ENCODE measurements around the gene PRTFDC1. TPM values are rescaled to one million over a fixed set of nuclear protein-coding genes. Genes with fewer than 3 reads are reported as not detected.

PRTFDC1 gene
- polyA plus RNA-seq, 1 donor (not counting 4 experiments of a cell fraction or from before 2014, with no cell fraction given), result 2.2 TPM

DNA sequence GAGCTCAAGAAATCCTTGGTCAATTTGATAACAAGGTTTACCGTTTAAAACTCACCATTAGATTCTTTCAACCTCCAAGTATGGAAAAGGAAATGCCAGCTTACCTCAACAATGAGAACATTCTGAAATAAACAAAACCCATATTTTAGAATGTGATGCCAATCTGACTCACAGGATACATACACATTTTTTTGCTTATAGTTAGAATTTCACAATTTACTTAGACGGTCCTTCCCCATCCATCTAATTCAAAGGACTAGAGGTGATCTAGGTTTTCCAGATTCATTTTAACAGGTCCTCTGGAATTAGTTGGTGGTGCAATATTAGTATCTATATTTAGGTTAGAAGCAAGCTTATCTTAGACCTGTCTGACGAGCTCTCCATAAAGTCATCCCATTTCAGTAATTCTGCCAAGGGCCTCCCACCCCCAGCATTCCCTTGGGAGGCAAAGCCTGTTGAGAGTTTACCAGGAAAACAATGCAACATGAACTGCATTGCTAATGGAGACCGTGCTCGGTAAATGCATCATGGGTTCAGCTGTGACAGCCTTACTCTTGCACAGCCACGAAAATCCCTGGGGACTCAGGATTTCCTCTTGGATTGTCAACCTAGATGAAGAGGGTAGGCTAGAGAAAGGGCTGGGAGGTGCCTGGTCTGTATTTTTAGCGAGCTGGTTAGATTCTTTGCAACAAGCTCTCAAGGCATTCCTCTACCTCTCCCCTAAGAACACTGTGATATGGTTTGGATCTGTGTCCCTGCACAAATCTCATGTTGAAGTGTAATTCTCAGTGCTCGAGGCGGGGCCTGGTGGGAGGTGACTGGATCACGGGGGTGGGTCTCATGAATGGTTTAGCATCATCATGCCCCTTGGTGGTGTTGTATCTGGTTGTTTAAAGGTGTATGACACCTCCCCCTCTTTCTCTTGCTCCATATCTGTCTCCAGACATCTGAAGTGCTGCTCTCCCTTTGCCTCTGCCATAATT is 93.8 kb downstream of the PRTFDC1 start:
- dilution Hi-C loops (cut with MboI; ENCODE audit: extremely low pct_ligation_motif_present, low sequenced_read_pairs), result no loop called here
- no peaks in the 10 kb centered on the region for H3K79me2 ChIP-seq (ENCODE audit: control insufficient read depth, insufficient read depth, low read length)
- H2AFZ ChIP-seq (ENCODE audit: control insufficient read depth, low read length), result peak overlapping the region; percentile 38
- H3K9me1 ChIP-seq (ENCODE audit: control insufficient read depth, extremely low read depth, insufficient read depth, low read length), result no peaks in the 10 kb centered on the region
- no peaks in the 10 kb centered on the region for H4K20me1 ChIP-seq (ENCODE audit: control insufficient read depth, extremely low read depth, insufficient read depth, low read length)
- no peak overlapping the region for H3K27ac ChIP-seq (ENCODE audit: control insufficient read depth, insufficient read depth, low read length)
- H3K4me3 ChIP-seq (ENCODE audit: control insufficient read depth in 2 of 3, extremely low read depth in 1 of 3, insufficient read depth in 2 of 3, low read depth in 1 of 3, low read length in 3 of 3), result no peak overlapping the region
- H3K36me3 ChIP-seq (ENCODE audit: control insufficient read depth in 2 of 2, extremely low read depth in 1 of 2, insufficient read depth in 2 of 2, low read length in 2 of 2), result no peaks in the 10 kb centered on the region
- no peak overlapping the region for H3K9ac ChIP-seq (ENCODE audit: control insufficient read depth, extremely low read depth, insufficient read depth, low read length)
- peaks cover 15% of the 10 kb centered on the region for H3K4me1 ChIP-seq (ENCODE audit: control insufficient read depth, extremely low read depth, insufficient read depth, low read length)
- no peaks in the 10 kb centered on the region for H3K9me3 ChIP-seq (ENCODE audit: control insufficient read depth, low read depth, low read length)
- no peaks in the 10 kb centered on the region for H3K27me3 ChIP-seq (ENCODE audit: control insufficient read depth, extremely low read depth, insufficient read depth, low read length)
- no peak for FAIRE-seq
- TF ChIP-seq CTCF (optimal IDR thresholded peaks at IDR 0.05 in 1 of 3, IDR thresholded peaks at IDR 0.05 in 1 of 3, conservative IDR thresholded peaks at IDR 0.05 in 1 of 3; ENCODE audit: extremely low read depth in 1 of 3, insufficient read depth in 2 of 3, low read length in 3 of 3) (no peak), EZH2 (IDR thresholded peaks at IDR 0.05; ENCODE audit: low read length) (no peak)
- peak overlapping the region; percentile 55 for H3K4me2 ChIP-seq (ENCODE audit: control insufficient read depth, extremely low read depth, insufficient read depth, low read depth, low read length)
- no peak for DNase-seq (ENCODE audit: low read depth, low spot score)

- peaks cover 15% of the 10 kb centered on the region for H3K4me1 ChIP-seq (ENCODE audit: control insufficient read depth, extremely low read depth, insufficient read depth, low read length)
- DNase-seq (ENCODE audit: low read depth, low spot score) (no peak), FAIRE-seq (no peak)
- no peaks in the 10 kb centered on the region for H3K79me2 ChIP-seq (ENCODE audit: control insufficient read depth, insufficient read depth, low read length)
- no peaks in the 10 kb centered on the region for H3K9me3 ChIP-seq (ENCODE audit: control insufficient read depth, low read depth, low read length)
- TF ChIP-seq CTCF (optimal IDR thresholded peaks at IDR 0.05 in 1 of 3, IDR thresholded peaks at IDR 0.05 in 1 of 3, conservative IDR thresholded peaks at IDR 0.05 in 1 of 3; ENCODE audit: extremely low read depth in 1 of 3, insufficient read depth in 2 of 3, low read length in 3 of 3) (no peak), EZH2 (IDR thresholded peaks at IDR 0.05; ENCODE audit: low read length) (no peak)
- H3K27me3 ChIP-seq (ENCODE audit: control insufficient read depth, extremely low read depth, insufficient read depth, low read length), result no peaks in the 10 kb centered on the region
- H3K4me2 ChIP-seq (ENCODE audit: control insufficient read depth, extremely low read depth, insufficient read depth, low read depth, low read length), result no peak overlapping the region
- dilution Hi-C loops (cut with MboI; ENCODE audit: extremely low pct_ligation_motif_present, low sequenced_read_pairs), result no loop called here
- H3K36me3 ChIP-seq (ENCODE audit: control insufficient read depth in 2 of 2, extremely low read depth in 1 of 2, insufficient read depth in 2 of 2, low read length in 2 of 2), result no peaks in the 10 kb centered on the region
- H3K9me1 ChIP-seq (ENCODE audit: control insufficient read depth, extremely low read depth, insufficient read depth, low read length), result no peaks in the 10 kb centered on the region
- H3K9ac ChIP-seq (ENCODE audit: control insufficient read depth, extremely low read depth, insufficient read depth, low read length), result no peak overlapping the region
- no peak overlapping the region for H2AFZ ChIP-seq (ENCODE audit: control insufficient read depth, low read length)
- H3K4me3 ChIP-seq (ENCODE audit: control insufficient read depth in 2 of 3, extremely low read depth in 1 of 3, insufficient read depth in 2 of 3, low read depth in 1 of 3, low read length in 3 of 3), result no peak overlapping the region
- no peak overlapping the region for H3K27ac ChIP-seq (ENCODE audit: control insufficient read depth, insufficient read depth, low read length)
- no peaks in the 10 kb centered on the region for H4K20me1 ChIP-seq (ENCODE audit: control insufficient read depth, extremely low read depth, insufficient read depth, low read length)
These were observed 95.2 kb downstream of the PRTFDC1 start for GRCh38 chr10:24857031-24857725.
